Measurements from ENCODE around the gene USP37. TPM values are rescaled to one million over a fixed set of nuclear protein-coding genes. Genes with fewer than 3 reads are reported as not detected.

USP37 gene
- total and polyA plus RNA-seq, 2 of the 4 experiments (the other 2 are of a cell fraction), result 1.6 to 6.5 TPM

DNA sequence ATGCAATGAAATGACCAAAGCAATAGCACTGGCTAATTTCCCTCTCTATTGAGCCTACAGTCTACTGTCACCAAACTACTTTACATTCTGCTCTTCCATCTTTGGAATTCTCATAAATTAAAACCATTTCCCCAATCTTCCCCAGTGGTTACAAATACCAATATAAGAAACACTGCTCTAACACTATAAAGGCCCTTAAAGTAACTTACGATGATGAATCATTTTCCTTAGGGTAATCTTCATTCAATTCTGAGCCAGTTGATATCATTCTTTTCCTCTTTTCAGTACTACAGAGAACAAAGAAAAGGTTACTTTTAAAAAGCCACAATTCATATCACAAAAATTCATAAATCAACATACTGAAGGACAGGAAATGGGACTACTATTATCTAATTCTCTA is 22.1 kb downstream of the USP37 start:
- CTCF ChIA-PET, result interaction anchor here (0.6 kb wide), 1 partner anchor 500 kb away, joined by 3 read pairs; no protein-coding TSS in a partner anchor
- WGBS, 2 experiments (ENCODE audit: extremely low coverage in 2 of 2, insufficient read length in 1 of 2), result no CpG with 5 or more reads among the region's 1 CpG
- peaks cover 0 to 3% of the 10 kb centered on the region in 2 experiments; a peak in 2 of 4 replicates for H3K79me1 ChIP-seq (ENCODE audit: low read depth in 1 of 2, low read length in 2 of 2)

More for the DNA sequence above, 22.1 kb downstream of the USP37 start:
- Histone ChIP-seq H2BK15ac (ENCODE audit: low read depth, low read length) (no peak overlapping the region), H2AFZ (replicated peaks; ENCODE audit: low read length, poor library complexity) (no peak overlapping the region), H3K27ac (ENCODE audit: insufficient read depth, low read length) (no peak overlapping the region), H4K5ac (ENCODE audit: low read depth, low read length) (no peak overlapping the region), H4K91ac (ENCODE audit: insufficient read depth, low read depth, low read length) (no peak overlapping the region), H3K4me3 (ENCODE audit: insufficient read depth, low read depth, low read length) (no peak overlapping the region), H3K18ac (ENCODE audit: low read depth, low read length) (no peak overlapping the region), H3K14ac (replicated peaks; ENCODE audit: low read depth, low read length) (no peak overlapping the region), H3K9ac (ENCODE audit: low read depth, low read length) (no peak overlapping the region), H3K4me1 (ENCODE audit: control insufficient read depth, insufficient read depth, low read length) (no peaks in the 10 kb centered on the region), H2BK20ac (ENCODE audit: low read depth, low read length) (no peak overlapping the region), H2BK120ac (ENCODE audit: low read depth, low read length) (no peak overlapping the region), H2AK5ac (ENCODE audit: low read depth, low read length) (no peak overlapping the region), H4K20me1 (ENCODE audit: insufficient read depth, low read length) (no peaks in the 10 kb centered on the region), H3K36me3 (ENCODE audit: control insufficient read depth, insufficient read depth, low read length) (peaks cover 21% of the 10 kb centered on the region), H3K56ac (ENCODE audit: extremely low read depth, insufficient read depth, low read length) (no peak overlapping the region), H2AK9ac (replicated peaks; ENCODE audit: low read depth, low read length, poor library complexity) (no peak overlapping the region), H4K8ac (ENCODE audit: low read depth in 2 of 2, low read length in 2 of 2) (no peak overlapping the region), H3K23ac (ENCODE audit: low read depth, low read length) (no peak overlapping the region), H2BK5ac (ENCODE audit: low read depth, low read length, poor library complexity, severe bottlenecking) (no peak overlapping the region), H3K9me1 (ENCODE audit: insufficient read depth, low read length) (no peaks in the 10 kb centered on the region), H3K27me3 (ENCODE audit: control insufficient read depth, insufficient read depth, low read length) (no peaks in the 10 kb centered on the region), H3K9me3 (ENCODE audit: control insufficient read depth, insufficient read depth, low read length) (no peaks in the 10 kb centered on the region), H3K4ac (ENCODE audit: low read depth, low read length) (no peak overlapping the region), H3K4me2 (ENCODE audit: low read depth, low read length) (no peak overlapping the region)
- TF ChIP-seq, protein P1, sequence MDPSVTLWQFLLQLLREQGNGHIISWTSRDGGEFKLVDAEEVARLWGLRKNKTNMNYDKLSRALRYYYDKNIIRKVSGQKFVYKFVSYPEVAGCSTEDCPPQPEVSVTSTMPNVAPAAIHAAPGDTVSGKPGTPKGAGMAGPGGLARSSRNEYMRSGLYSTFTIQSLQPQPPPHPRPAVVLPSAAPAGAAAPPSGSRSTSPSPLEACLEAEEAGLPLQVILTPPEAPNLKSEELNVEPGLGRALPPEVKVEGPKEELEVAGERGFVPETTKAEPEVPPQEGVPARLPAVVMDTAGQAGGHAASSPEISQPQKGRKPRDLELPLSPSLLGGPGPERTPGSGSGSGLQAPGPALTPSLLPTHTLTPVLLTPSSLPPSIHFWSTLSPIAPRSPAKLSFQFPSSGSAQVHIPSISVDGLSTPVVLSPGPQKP (IDR thresholded peaks at IDR 0.05; ENCODE audit: borderline replicate concordance, low read depth, low read length), result no peak
- TF ChIP-seq BHLHE40 (IDR thresholded peaks at IDR 0.05; ENCODE audit: low read depth, low read length), result no peak
- TF ChIP-seq MXI1 (IDR thresholded peaks at IDR 0.05; ENCODE audit: borderline replicate concordance, low read depth, low read length), result no peak
- TF ChIP-seq RCOR1 (IDR thresholded peaks at IDR 0.05; ENCODE audit: insufficient replicate concordance, low read length), result no peak
- TF ChIP-seq RFX5 (IDR thresholded peaks at IDR 0.05; ENCODE audit: low read depth, low read length), result no peak
- TF ChIP-seq FOS (IDR thresholded peaks at IDR 0.05; ENCODE audit: low read depth, low read length), result no peak
- TF ChIP-seq MAZ (IDR thresholded peaks at IDR 0.05; ENCODE audit: borderline replicate concordance, low read depth, low read length), result no peak
- TF ChIP-seq MAFK (IDR thresholded peaks at IDR 0.05; ENCODE audit: low read depth, low read length), result no peak
- no peak for TF ChIP-seq CHD1 (IDR thresholded peaks at IDR 0.05; ENCODE audit: low read depth, low read length)
- TF ChIP-seq, protein P2, sequence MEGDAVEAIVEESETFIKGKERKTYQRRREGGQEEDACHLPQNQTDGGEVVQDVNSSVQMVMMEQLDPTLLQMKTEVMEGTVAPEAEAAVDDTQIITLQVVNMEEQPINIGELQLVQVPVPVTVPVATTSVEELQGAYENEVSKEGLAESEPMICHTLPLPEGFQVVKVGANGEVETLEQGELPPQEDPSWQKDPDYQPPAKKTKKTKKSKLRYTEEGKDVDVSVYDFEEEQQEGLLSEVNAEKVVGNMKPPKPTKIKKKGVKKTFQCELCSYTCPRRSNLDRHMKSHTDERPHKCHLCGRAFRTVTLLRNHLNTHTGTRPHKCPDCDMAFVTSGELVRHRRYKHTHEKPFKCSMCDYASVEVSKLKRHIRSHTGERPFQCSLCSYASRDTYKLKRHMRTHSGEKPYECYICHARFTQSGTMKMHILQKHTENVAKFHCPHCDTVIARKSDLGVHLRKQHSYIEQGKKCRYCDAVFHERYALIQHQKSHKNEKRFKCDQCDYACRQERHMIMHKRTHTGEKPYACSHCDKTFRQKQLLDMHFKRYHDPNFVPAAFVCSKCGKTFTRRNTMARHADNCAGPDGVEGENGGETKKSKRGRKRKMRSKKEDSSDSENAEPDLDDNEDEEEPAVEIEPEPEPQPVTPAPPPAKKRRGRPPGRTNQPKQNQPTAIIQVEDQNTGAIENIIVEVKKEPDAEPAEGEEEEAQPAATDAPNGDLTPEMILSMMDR (conservative IDR thresholded peaks at IDR 0.05; ENCODE audit: low read depth, low read length), result no peak
- no peak for TF ChIP-seq SMC3 (IDR thresholded peaks at IDR 0.05; ENCODE audit: low read depth, low read length)
- TF ChIP-seq CEBPB (IDR thresholded peaks at IDR 0.05; ENCODE audit: low read depth, low read length), result no peak
- TF ChIP-seq POLR2A (IDR thresholded peaks at IDR 0.05; ENCODE audit: low read depth, low read length), result no peak
- in situ Hi-C loops (cut with MboI; ENCODE audit: low sequenced_read_pairs) (no loop called here), dilution Hi-C loops (cut with HindIII; ENCODE audit: low sequenced_read_pairs, unreplicated experiment) (no loop called here), intact Hi-C loops (cut with micrococcal nuclease) (loop anchor here (5.0 kb wide), 1 partner anchor 34 kb away; no protein-coding TSS in a partner anchor)
- DNase-seq, result no peak
- ATAC-seq (ENCODE audit: low read depth), result no peak
- POLR2A ChIA-PET (ENCODE audit: unreplicated experiment), result no interaction called here
- BruUV-seq (replicated peaks), result no TSS peak

Data from IMR-90 (cell line).